CD4-positive, alpha-beta memory T cell (primary cell): ENCODE data around the gene VPS18. TPM values are rescaled to one million over a fixed set of nuclear protein-coding genes. Genes with fewer than 3 reads are reported as not detected.
A peak's percentile ranks its signal among the peaks of the same experiment; 100 is the strongest.

Experiments
- CTCF ChIA-PET: fragments of 350-600 bp; sonication (Branson Sonifier 250); formaldehyde crosslinking; loops from one replicate; lab custom pipeline; 2021; ENCODE audit warnings: inconsistent platforms; ENCODE audit not compliant: partially characterized antibody; lab: Charles Lee
- POLR2A ChIA-PET: fragments of 350-600 bp; sonication (Branson Sonifier 250); formaldehyde crosslinking; loops from one replicate; lab custom pipeline; 2021; ENCODE audit not compliant: partially characterized antibody; lab: Charles Lee
- DNase-seq, 5 donors: peaks; one replicate each; pipeline versions ENCODE4 v3.0.0 to v3.0.0-alpha.2; 2020 to 2022; ENCODE audit warnings: mixed read lengths in 1 of 5
- H3K27ac ChIP-seq: one replicate; pipeline ENCODE4 v1.7.0; 2013; ENCODE audit warnings: low read depth, low read length
- H3K27me3 ChIP-seq: 2 replicates; pipeline ENCODE4 v1.7.0; 2013; ENCODE audit warnings: mild to moderate bottlenecking, low read length, moderate library complexity; ENCODE audit not compliant: insufficient read depth
- H3K36me3 ChIP-seq: 2 replicates; pipeline ENCODE4 v1.7.0; 2013; ENCODE audit warnings: mild to moderate bottlenecking, low read length, moderate library complexity; ENCODE audit not compliant: insufficient read depth
- H3K4me1 ChIP-seq: 2 replicates; pipeline ENCODE4 v1.7.0; 2013; ENCODE audit warnings: mild to moderate bottlenecking, low read length, moderate library complexity; ENCODE audit not compliant: insufficient read depth
- H3K4me3 ChIP-seq, 2 donors: one replicate each; pipeline ENCODE4 v1.7.0; 2013; ENCODE audit warnings: low read length in 2 of 2, mild to moderate bottlenecking in 1 of 2
- H3K9me3 ChIP-seq, 2 donors: one replicate each; pipeline ENCODE4 v1.7.0; 2013; ENCODE audit warnings: low read length in 2 of 2, control low read depth in 1 of 2; ENCODE audit not compliant: control insufficient read depth in 1 of 2
- H3K27ac Mint-ChIP-seq, 7 donors: one replicate each; pipeline ENCODE4 v1.8.0; 2020 to 2021; ENCODE audit warnings: mixed read lengths in 7 of 7, mild to moderate bottlenecking in 6 of 7, inconsistent platforms in 3 of 7, moderate library complexity in 3 of 7
- H3K27me3 Mint-ChIP-seq, 2 donors: one replicate each; pipeline ENCODE4 v1.8.0; 2020 to 2021; ENCODE audit warnings: mixed read lengths in 2 of 2
- H3K36me3 Mint-ChIP-seq, 2 donors: one replicate each; pipeline ENCODE4 v1.8.0; 2020 to 2021; ENCODE audit warnings: mixed read lengths in 2 of 2, inconsistent platforms in 1 of 2, mild to moderate bottlenecking in 1 of 2
- H3K4me1 Mint-ChIP-seq, 4 donors: one replicate each; pipeline ENCODE4 v1.8.0; 2020 to 2021; ENCODE audit warnings: mixed read lengths in 4 of 4, mild to moderate bottlenecking in 1 of 4
- H3K4me3 Mint-ChIP-seq, 8 donors: one replicate each; pipeline ENCODE4 v1.8.0; 2020 to 2021; ENCODE audit warnings: mixed read lengths in 8 of 8, mild to moderate bottlenecking in 7 of 8, moderate library complexity in 6 of 8, inconsistent platforms in 3 of 8
- H3K9me3 Mint-ChIP-seq, 8 donors: one replicate each; pipeline ENCODE4 v1.8.0; 2020 to 2021; ENCODE audit warnings: mixed read lengths in 8 of 8, mild to moderate bottlenecking in 5 of 8, inconsistent platforms in 3 of 8, moderate library complexity in 1 of 8
- intact Hi-C: fragments of 100-400 bp; cut with micrococcal nuclease; formaldehyde crosslinking; loops from one replicate; pipeline ENCODE4 v1.15.1; 2023
- polyA plus RNA-seq, 2 donors: library from polyadenylated mRNA; unstranded; fragments of 300-500 nt; fragmentation: Illumina TruSeq; gene quantifications; one replicate each; pipeline ENCODE4 v1.2.3, GENCODE V29; 2021
- total RNA-seq, 2 experiments: library from RNA; stranded (reverse); gene quantifications; one replicate each; pipeline ENCODE4 v1.2.3, GENCODE V29; 2021

Gene VPS18
- total and polyA plus RNA-seq, 4 experiments from 2014 or later = 14.6 to 21.6 (median 19.4) TPM

GRCh38 chr15:40952901-40953712 lies 58.9 kb downstream of the VPS18 start, which contains the start of gene CHAC1:
CHAC1 (plus strand) TSS chr15:40953471; CDS start chr15:40953584, 113 bp downstream.
- CTCF ChIA-PET = interaction anchor here (0.7 to 4.9 kb wide), 11 partner anchors 12 to 821 kb away, joined by 3 to 44 read pairs (median 4); partner anchors contain the start of gene MAPKBP1
- DNase-seq = peak; percentile 94 to 97 (median 94)
- peaks cover 0 to 2% of the 10 kb centered on the region in 2 donors for H3K27me3 Mint-ChIP-seq
- peak within 1 kb of the TSS; percentile 69 to 79 for H3K4me3 ChIP-seq
- H3K27ac ChIP-seq = peak within 1 kb of the TSS; percentile 42
- H3K36me3 Mint-ChIP-seq = peaks cover 0 to 6% of the 10 kb centered on the region in 2 donors
- H3K9me3 Mint-ChIP-seq = peaks cover 0 to 3% (median 0%) of the 10 kb centered on the region in 8 donors
- H3K27me3 ChIP-seq = no peaks in the 10 kb centered on the region
- peak within 1 kb of the TSS; percentile 82 to 94 (median 88) for H3K27ac Mint-ChIP-seq
- H3K4me3 Mint-ChIP-seq = peak within 1 kb of the TSS; percentile 91 to 98 (median 94)
- peaks cover 5 to 22% (median 16%) of the 10 kb centered on the region in 4 donors for H3K4me1 Mint-ChIP-seq
- peaks cover 14% of the 10 kb centered on the region for H3K4me1 ChIP-seq
- intact Hi-C loops = loop anchor here (1.0 kb wide), 3 partner anchors 11 to 278 kb away; partner anchors contain the start of genes CHP1 and DLL4
- H3K36me3 ChIP-seq = no peaks in the 10 kb centered on the region
- no peaks in the 10 kb centered on the region for H3K9me3 ChIP-seq
- POLR2A ChIA-PET = interaction anchor here (0.9 to 3.9 kb wide), 7 partner anchors 12 to 330 kb away, joined by 3 to 44 read pairs (median 5); partner anchors contain the start of genes CHP1, GCHFR, INO80 and VPS18

Other genes with a start within 250 kb of the VPS18 start
- 1 to 10 TPM in 1 of 2 experiments, under 1 TPM in 1; 0.93 to 1.7 TPM for gene RAD51, start 199.3 kb upstream of the VPS18 start, total RNA-seq
- gene RAD51, start 199.3 kb upstream of the VPS18 start, polyA plus RNA-seq = 1 to 10 TPM in 1 of 2 donors, under 1 TPM in 1; 0.21 to 1.6 TPM
- gene RMDN3, start 139.2 kb upstream of the VPS18 start, total RNA-seq = 10 to 100 TPM; 24.5 to 26.7 TPM
- 10 to 100 TPM; 28.9 to 35.9 TPM for gene RMDN3, start 139.2 kb upstream of the VPS18 start, polyA plus RNA-seq
- gene GCHFR, start 130.4 kb upstream of the VPS18 start, total RNA-seq = 10 to 100 TPM; 21.2 to 24.1 TPM
- 100 to 1,000 TPM in 1 of 2 donors, 10 to 100 TPM in 1; 74.8 to 115 TPM for gene GCHFR, start 130.4 kb upstream of the VPS18 start, polyA plus RNA-seq
- 1 to 10 TPM; 3.5 TPM for gene C15orf62, start 124.5 kb upstream of the VPS18 start, total RNA-seq
- gene C15orf62, start 124.5 kb upstream of the VPS18 start, polyA plus RNA-seq = under 1 TPM; 0.24 to 0.29 TPM
- gene ZFYVE19, start 87.4 kb upstream of the VPS18 start, total RNA-seq = 10 to 100 TPM; 34.1 to 35.0 TPM
- gene ZFYVE19, start 87.4 kb upstream of the VPS18 start, polyA plus RNA-seq = 10 to 100 TPM; 10.4 to 20.4 TPM
- gene DNAJC17, start 87.0 kb upstream of the VPS18 start, total RNA-seq = 10 to 100 TPM; 40.5 to 43.9 TPM
- gene DNAJC17, start 87.0 kb upstream of the VPS18 start, polyA plus RNA-seq = 10 to 100 TPM; 24.3 to 31.5 TPM
- not detected for gene PPP1R14D, start 65.7 kb upstream of the VPS18 start, total RNA-seq
- not detected for gene PPP1R14D, start 65.7 kb upstream of the VPS18 start, polyA plus RNA-seq
- gene SPINT1, start 50.4 kb upstream of the VPS18 start, total RNA-seq = 1 to 10 TPM; 3.8 to 4.0 TPM
- 1 to 10 TPM; 4.0 to 5.3 TPM for gene SPINT1, start 50.4 kb upstream of the VPS18 start, polyA plus RNA-seq
- not detected for gene RHOV, start 20.2 kb upstream of the VPS18 start, total RNA-seq
- gene RHOV, start 20.2 kb upstream of the VPS18 start, polyA plus RNA-seq = not detected
- gene DLL4, start 34.9 kb downstream of the VPS18 start, total RNA-seq = not detected
- gene DLL4, start 34.9 kb downstream of the VPS18 start, polyA plus RNA-seq = not detected
- 1 to 10 TPM; 1.2 TPM for gene CHAC1, start 59.0 kb downstream of the VPS18 start, total RNA-seq
- gene CHAC1, start 59.0 kb downstream of the VPS18 start, polyA plus RNA-seq = under 1 TPM; 0.24 to 0.43 TPM
- gene INO80, start 221.8 kb downstream of the VPS18 start, total RNA-seq = 10 to 100 TPM; 29.7 to 34.4 TPM
- 1 to 10 TPM; 1.5 to 6.7 TPM for gene INO80, start 221.8 kb downstream of the VPS18 start, polyA plus RNA-seq